Measurements from ENCODE around the gene NCAPD2. TPM values are rescaled to one million over a fixed set of nuclear protein-coding genes. Genes with fewer than 3 reads are reported as not detected.

The NCAPD2 gene
- total and polyA plus RNA-seq, 2 donors (not counting 3 experiments of a cell fraction or from before 2014, with no cell fraction given) = 41.8 to 90.1 TPM

- dilution Hi-C loops (cut with MboI; ENCODE audit: extremely low pct_ligation_motif_present, low sequenced_read_pairs) = no loop called here
- DNase-seq (ENCODE audit: low read depth, low spot score) (no peak), FAIRE-seq (no peak)
- POLR2A ChIA-PET = interaction anchor here (1.3 kb wide), 1 partner anchor 30 kb away, joined by 4 read pairs; no protein-coding TSS in a partner anchor
- peaks cover 28% of the 10 kb centered on the region for H3K79me2 ChIP-seq (ENCODE audit: control insufficient read depth, insufficient read depth, low read length)
- H3K4me1 ChIP-seq (ENCODE audit: control insufficient read depth, extremely low read depth, insufficient read depth, low read length) = peaks cover 7% of the 10 kb centered on the region
- H3K9ac ChIP-seq (replicated peaks; ENCODE audit: extremely low read depth, insufficient read depth, low read length) = no peak overlapping the region
- no peak overlapping the region for H3K4me2 ChIP-seq (ENCODE audit: insufficient read depth, low read length)
- no peak overlapping the region for H3K27ac ChIP-seq (ENCODE audit: insufficient read depth, low read depth, low read length)
- CTCF ChIA-PET = interaction anchor here (0.9 to 3.9 kb wide), 2 partner anchors 10 to 25 kb away, joined by 3 to 38 read pairs; partner anchors contain the start of gene IFFO1
- no peaks in the 10 kb centered on the region for H3K9me3 ChIP-seq (replicated peaks; ENCODE audit: control insufficient read depth, insufficient read depth, low read length)
- BruUV-seq (replicated peaks) = no TSS peak
- H3K4me3 ChIP-seq (replicated peaks in 1 of 3; ENCODE audit: insufficient read depth in 1 of 3, low read depth in 1 of 3, low read length in 3 of 3) = no peak overlapping the region
- H3K9me1 ChIP-seq (replicated peaks; ENCODE audit: control insufficient read depth, extremely low read depth, insufficient read depth, low read length) = no peaks in the 10 kb centered on the region
- H3K27me3 ChIP-seq (ENCODE audit: control insufficient read depth in 2 of 2, insufficient read depth in 2 of 2, low read length in 2 of 2) = no peaks in the 10 kb centered on the region
- peaks cover 16 to 41% of the 10 kb centered on the region in 2 experiments for H3K36me3 ChIP-seq (ENCODE audit: control insufficient read depth in 2 of 2, extremely low read depth in 1 of 2, insufficient read depth in 2 of 2, low read length in 2 of 2)
- H2AFZ ChIP-seq (ENCODE audit: low read depth, low read length) = no peak overlapping the region
- TF ChIP-seq MYC (IDR thresholded peaks at IDR 0.05; ENCODE audit: low read depth, low read length) (no peak), FOS (IDR thresholded peaks at IDR 0.05; ENCODE audit: borderline replicate concordance, insufficient read depth, low read length) (no peak), JUN (IDR thresholded peaks at IDR 0.05; ENCODE audit: borderline replicate concordance, insufficient read depth, insufficient read length, low read depth) (no peak), POLR2AphosphoS5 (IDR thresholded peaks at IDR 0.05; ENCODE audit: insufficient read depth, low read depth, low read length) (no peak), POLR2A (IDR thresholded peaks at IDR 0.05; ENCODE audit: low read depth, low read length) (no peak), MAX (IDR thresholded peaks at IDR 0.05; ENCODE audit: insufficient read depth, insufficient read length) (no peak), GATA2 (IDR thresholded peaks at IDR 0.05; ENCODE audit: insufficient read depth, insufficient read length, low read depth, low read length) (no peak), EZH2 (IDR thresholded peaks at IDR 0.05; ENCODE audit: borderline replicate concordance, low read depth, low read length, severe bottlenecking) (no peak), CTCF (IDR thresholded peaks at IDR 0.05; ENCODE audit: extremely low read depth in 1 of 2, insufficient read depth in 1 of 2, low read depth in 1 of 2, low read length in 2 of 2) (no peak)
- intact Hi-C loops (cut with micrococcal nuclease) = loop anchor here (1.0 kb wide), 1 partner anchor 135 kb away; no protein-coding TSS in a partner anchor
- no peaks in the 10 kb centered on the region for H4K20me1 ChIP-seq (replicated peaks; ENCODE audit: control insufficient read depth, extremely low read depth, insufficient read depth, low read length)
Measured at GRCh38 chr12:6562881-6563280, 69.0 kb downstream of the NCAPD2 start.

All from endothelial cell of umbilical vein (primary cell).